BJ (cell line): Measurements from ENCODE around the gene SCAPER. TPM values are rescaled to one million over a fixed set of nuclear protein-coding genes. Genes with fewer than 3 reads are reported as not detected.

ENCODE experiments used
- CTCF ChIA-PET: fragments of 350-600 bp; formaldehyde crosslinking; extraction: SDS; loops from one replicate; lab custom pipeline; 2021; ENCODE audit warnings: antibody characterized with exemption, inconsistent platforms; lab: Yijun Ruan, JAX
- POLR2A ChIA-PET: fragments of 300-600 bp; sonication (Branson Sonifier 250); formaldehyde crosslinking; extraction: SDS; loops from one replicate; lab custom pipeline; 2021; ENCODE audit warnings: antibody characterized with exemption; lab: Charles Lee
- DNase-seq: peaks from one replicate; pipeline ENCODE4 v3.0.0-alpha.2; 2011; ENCODE audit warnings: low read depth
- H3K27me3 ChIP-seq: 2 replicates; pipeline ENCODE4 v1.6.0; 2011; ENCODE audit warnings: low read length; ENCODE audit not compliant: control insufficient read depth, insufficient read depth
- H3K36me3 ChIP-seq: 2 replicates; pipeline ENCODE4 v1.5.1; 2011; ENCODE audit warnings: low read length; ENCODE audit not compliant: control insufficient read depth, insufficient read depth
- H3K4me3 ChIP-seq: 2 replicates; pipeline ENCODE4 v1.5.1; 2011; ENCODE audit warnings: low read depth, mild to moderate bottlenecking, control low read depth, low read length
- polyA plus RNA-seq: library from polyadenylated mRNA; depleted of rRNA; stranded (reverse); fragments of >200 nt; gene quantifications from 2 replicates; pipeline ENCODE4 v1.2.3, GENCODE V29; 2011
- TF ChIP-seq, protein P1 (sequence below): IDR thresholded peaks from 2 replicates; pipeline ENCODE4 v1.5.1; 2011; ENCODE audit warnings: low read depth, mild to moderate bottlenecking, control low read depth, inconsistent platforms, low read length, moderate library complexity; ENCODE audit not compliant: insufficient read depth

SCAPER gene
- polyA plus RNA-seq, 1 experiment, result 2.3 TPM

DNA sequence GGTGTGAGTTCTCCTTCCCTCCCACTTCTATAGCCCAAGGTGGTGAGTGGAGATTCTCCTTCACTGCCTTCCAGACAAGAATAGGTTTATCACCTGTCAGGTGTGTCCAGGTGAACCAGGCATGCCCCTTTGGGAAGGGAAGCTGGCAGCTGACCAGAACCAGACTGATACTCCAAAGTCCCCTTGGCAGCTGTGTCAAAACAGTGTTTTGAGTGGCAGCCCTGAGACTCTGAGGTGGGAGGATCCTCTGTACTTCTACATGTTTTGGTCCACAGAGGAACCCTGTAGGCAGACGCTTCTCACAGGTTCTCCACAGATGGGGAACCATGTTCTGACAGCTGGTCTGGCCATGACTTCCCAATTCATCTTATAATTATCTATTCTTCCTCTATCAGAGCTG, 538.4 kb downstream of the SCAPER start:
- TF ChIP-seq, protein P1, sequence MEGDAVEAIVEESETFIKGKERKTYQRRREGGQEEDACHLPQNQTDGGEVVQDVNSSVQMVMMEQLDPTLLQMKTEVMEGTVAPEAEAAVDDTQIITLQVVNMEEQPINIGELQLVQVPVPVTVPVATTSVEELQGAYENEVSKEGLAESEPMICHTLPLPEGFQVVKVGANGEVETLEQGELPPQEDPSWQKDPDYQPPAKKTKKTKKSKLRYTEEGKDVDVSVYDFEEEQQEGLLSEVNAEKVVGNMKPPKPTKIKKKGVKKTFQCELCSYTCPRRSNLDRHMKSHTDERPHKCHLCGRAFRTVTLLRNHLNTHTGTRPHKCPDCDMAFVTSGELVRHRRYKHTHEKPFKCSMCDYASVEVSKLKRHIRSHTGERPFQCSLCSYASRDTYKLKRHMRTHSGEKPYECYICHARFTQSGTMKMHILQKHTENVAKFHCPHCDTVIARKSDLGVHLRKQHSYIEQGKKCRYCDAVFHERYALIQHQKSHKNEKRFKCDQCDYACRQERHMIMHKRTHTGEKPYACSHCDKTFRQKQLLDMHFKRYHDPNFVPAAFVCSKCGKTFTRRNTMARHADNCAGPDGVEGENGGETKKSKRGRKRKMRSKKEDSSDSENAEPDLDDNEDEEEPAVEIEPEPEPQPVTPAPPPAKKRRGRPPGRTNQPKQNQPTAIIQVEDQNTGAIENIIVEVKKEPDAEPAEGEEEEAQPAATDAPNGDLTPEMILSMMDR, result no peak
- ChIA-PET POLR2A (no interaction called here), CTCF (no interaction called here)
- no peak overlapping the region for H3K4me3 ChIP-seq
- no peaks in the 10 kb centered on the region for H3K27me3 ChIP-seq
- H3K36me3 ChIP-seq, result no peaks in the 10 kb centered on the region
- DNase-seq, result no peak

DNA sequence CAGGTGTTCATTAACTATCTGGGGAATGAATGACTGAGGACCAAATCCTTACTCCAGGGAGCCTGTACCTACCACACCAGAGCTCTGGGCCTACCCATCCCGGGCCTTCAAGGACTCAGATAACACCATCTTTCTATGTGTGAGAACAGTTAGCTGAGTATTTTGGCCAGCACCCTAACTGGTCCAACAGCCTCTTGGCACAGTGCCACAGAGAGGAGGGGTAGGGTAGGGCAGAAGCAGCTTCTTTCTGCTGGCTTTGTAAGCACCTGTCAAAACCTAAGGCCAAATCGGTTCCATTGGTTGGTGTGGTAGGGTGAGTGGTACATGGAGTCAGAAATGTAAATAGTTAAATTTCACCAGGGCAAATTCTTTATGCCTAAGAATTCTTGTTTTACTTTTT, 541.9 kb downstream of the SCAPER start:
- Histone ChIP-seq H3K36me3 (no peaks in the 10 kb centered on the region), H3K27me3 (no peaks in the 10 kb centered on the region), H3K4me3 (no peak overlapping the region)
- DNase-seq, result no peak
- POLR2A ChIA-PET, result no interaction called here
- CTCF ChIA-PET, result interaction anchor here (0.5 kb wide), 1 partner anchor 402 kb away, joined by 3 read pairs; no protein-coding TSS in a partner anchor
- TF ChIP-seq, protein P1, result no peak

DNA sequence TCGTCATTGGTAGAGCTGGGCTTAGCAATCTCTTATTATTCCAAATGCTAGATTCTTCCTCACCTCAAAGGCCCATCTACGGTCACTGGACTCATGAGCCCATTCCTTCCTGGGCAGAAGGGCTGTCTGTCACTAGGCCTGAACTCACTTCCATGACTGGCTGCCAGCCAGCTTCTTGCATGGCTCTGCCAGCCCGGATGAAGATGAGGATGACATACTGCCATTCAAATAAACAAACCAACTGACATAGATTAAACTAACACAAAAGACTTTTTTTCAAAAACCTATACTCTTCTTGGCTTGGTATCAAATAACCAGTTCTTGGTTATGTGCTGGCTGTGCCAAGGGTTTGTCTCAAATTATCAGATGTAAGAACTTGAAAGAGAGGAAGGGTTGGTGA, 544.7 kb downstream of the SCAPER start:
- H3K27me3 ChIP-seq, result no peaks in the 10 kb centered on the region
- CTCF ChIA-PET, result no interaction called here
- POLR2A ChIA-PET, result no interaction called here
- TF ChIP-seq, protein P1, result no peak
- DNase-seq, result no peak
- H3K4me3 ChIP-seq, result no peak overlapping the region
- H3K36me3 ChIP-seq, result no peaks in the 10 kb centered on the region

DNA sequence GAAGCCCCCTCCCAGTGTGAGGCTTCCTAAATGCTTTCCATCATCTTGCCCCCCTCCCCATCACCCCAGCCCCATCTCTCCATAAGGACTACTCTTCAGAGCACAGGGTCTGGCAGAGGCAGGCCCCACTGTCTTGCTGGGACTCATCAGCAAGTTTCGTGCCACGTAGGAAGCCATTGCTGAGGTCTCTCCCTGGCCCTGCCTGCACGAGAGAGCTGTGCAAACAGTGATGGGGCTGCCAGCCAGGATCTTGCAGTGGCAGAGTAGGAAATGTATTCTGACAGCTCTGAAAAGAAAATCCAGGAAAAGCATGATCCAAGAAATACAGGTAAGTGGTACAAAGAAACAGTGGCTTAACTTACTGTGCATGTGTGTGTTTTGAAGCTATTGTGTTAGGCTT, 546.0 kb downstream of the SCAPER start:
- ChIA-PET POLR2A (no interaction called here), CTCF (no interaction called here)
- H3K36me3 ChIP-seq, result no peaks in the 10 kb centered on the region
- H3K27me3 ChIP-seq, result no peaks in the 10 kb centered on the region
- DNase-seq, result no peak
- H3K4me3 ChIP-seq, result no peak overlapping the region
- TF ChIP-seq, protein P1, result no peak

DNA sequence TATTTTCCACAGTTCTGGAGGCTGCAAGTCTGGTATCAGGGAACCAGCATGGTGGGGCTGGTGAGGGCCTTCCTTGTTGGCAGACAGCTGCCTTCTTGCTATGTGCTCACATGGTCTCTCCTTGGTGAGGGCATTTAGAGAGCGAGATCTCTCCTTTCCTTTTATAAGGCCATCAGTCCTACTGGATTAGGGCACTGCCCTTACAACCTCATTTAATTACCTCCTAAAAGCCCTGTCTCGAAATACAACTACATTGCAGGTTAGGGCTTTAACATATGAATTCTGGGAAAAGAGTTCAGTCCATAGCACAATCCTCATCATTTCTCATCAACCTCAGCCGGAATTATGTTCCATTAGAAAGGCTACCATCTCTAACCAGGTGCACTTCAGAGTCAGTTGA, 546.7 kb downstream of the SCAPER start:
- no peak for DNase-seq

More for the DNA sequence above, 546.7 kb downstream of the SCAPER start:
- ChIA-PET POLR2A (no interaction called here), CTCF (no interaction called here)
- Histone ChIP-seq H3K27me3 (no peaks in the 10 kb centered on the region), H3K36me3 (no peaks in the 10 kb centered on the region), H3K4me3 (no peak overlapping the region)
- TF ChIP-seq, protein P1, result no peak
